Hematopoietic multipotent progenitor cell treated with erythropoietin and hydrocortisone succinate and interleukin-3 and kit ligand, for 4 days (in vitro differentiated cells): ENCODE data around the gene TRIM44.
"Not testable (repeated sequence)": the region's sequence is repeated elsewhere in the genome, so short reads cannot be mapped to it uniquely, and the experiment has no call there.

ENCODE experiments used
- DNase-seq: peaks from one replicate; pipeline ENCODE4 v3.0.0-alpha.2; 2015

TRIM44 gene

DNA sequence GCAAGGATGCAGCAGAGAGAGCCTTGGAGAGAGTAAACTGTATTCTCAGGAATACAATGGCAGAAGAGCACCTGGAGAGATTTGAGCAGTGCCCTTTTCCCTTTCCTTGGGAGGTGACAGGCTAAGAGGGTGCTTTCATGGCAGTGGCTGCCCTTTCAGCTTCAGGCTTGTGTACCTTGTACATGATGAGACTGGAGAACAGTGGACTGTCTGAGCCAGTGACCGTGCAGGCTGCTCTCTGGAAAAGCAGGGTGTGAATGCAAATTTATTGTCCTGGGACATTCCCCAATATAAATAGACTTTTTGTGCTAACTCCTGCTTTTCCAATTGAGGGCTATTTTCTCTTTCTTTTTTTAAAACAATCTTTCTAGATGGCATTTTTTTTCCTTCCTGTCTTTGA is 99.3 kb downstream of the TRIM44 start:
- DNase-seq: no peak

GRCh38 chr11:35763301-35763700 is 100.7 kb downstream of the TRIM44 start:
- DNase-seq: no peak

DNA sequence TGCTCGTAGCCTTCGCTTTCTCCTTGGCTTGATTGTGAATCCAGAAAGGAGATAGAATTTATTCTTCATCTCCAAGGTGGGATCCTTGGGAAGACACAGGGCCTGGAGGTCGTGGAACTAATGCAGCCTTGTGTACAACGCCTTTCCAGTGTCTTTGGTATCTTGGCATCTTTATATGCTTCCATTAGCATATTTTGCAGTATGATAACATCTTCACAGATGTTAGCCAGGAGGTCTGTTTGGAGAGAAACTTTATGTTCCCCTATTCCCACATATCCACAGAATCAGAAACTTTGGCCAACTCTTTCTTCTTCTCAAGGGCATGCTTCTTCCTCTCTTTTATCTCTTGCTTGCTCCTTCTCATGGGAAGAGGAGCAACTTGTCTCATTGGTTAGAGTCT is 101.2 kb downstream of the TRIM44 start:
- no peak for DNase-seq

DNA sequence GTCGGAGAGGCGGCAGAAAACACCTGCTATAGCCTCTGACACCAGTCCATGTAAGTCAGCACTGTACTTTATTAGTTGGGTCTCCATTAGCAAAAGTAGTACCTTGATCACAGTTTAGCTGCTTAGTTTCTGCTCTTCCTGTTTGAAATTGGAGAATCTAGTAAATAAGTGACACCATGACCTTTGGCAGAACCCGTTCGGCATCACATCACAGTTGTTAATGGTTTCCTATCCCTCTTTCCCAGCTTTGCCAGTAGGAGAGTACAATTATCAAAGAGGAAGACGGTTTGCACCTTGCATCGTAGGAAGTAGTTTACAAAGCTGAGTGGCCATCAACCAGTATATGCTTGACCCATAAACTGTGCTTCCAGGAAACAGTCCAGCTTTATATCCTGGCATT is 101.8 kb downstream of the TRIM44 start:
- no peak for DNase-seq

GRCh38 chr11:35765211-35765610 is 102.6 kb downstream of the TRIM44 start:
- DNase-seq: no peak

DNA sequence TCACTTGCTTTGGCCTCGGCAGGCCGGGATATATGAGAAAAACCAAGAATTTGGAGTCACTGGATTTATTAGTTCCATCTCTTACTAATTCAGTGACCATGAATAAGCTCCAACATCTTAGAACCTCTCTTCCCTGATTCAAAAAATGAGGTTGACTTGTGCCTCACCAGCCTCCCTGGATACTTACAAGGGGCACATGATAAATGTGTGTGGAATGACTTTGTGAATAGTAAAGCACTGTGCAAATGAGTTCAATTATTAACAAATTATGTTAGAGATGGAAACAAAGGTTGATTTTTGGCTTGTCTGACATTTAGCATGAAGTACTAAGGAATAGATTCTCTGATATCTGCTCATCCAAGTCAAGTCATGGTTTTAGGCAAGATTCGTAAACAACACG is 104.1 kb downstream of the TRIM44 start:
- DNase-seq: no peak

DNA sequence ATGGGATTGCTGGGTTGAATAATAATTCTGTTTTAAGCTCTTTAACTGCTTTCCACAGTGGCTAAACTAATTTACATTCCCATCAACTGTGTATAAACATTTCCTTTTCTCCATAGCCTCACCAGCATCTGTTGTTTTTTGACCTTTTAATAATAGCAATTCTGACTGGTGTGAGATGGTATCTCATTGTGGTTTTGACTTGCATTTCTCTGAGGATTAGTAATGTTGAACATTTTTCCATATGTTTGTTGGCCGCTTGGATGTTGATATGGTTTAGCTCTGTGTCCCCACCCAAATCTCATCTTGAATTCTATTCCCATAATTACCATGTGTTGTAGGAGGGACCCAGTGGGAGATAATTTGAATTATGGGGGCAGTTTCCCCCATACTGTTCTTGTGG is 107.8 kb downstream of the TRIM44 start:
- not testable (repeated sequence) for DNase-seq

- no peak for DNase-seq
These were observed 109.1 kb downstream of the TRIM44 start for GRCh38 chr11:35771722-35772121.

DNA sequence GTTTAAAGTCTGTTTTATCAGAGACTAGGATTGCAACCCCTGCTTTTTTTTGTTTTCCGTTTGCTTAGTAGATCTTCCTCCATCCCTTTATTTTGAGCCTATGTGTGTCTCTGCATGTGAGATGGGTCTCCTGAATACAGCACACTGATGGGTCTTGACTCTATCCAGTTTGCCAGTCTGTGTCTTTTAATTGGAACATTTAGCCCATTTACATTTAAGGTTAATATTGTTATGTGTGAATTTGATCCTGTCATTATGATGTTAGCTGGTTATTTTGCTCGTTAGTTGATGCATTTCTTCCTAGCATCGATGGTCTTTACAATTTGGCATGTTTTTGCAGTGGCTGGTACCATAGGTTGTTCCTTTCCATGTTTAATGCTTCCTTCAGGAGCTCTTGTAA is 114.7 kb downstream of the TRIM44 start:
- DNase-seq: not testable (repeated sequence)

DNA sequence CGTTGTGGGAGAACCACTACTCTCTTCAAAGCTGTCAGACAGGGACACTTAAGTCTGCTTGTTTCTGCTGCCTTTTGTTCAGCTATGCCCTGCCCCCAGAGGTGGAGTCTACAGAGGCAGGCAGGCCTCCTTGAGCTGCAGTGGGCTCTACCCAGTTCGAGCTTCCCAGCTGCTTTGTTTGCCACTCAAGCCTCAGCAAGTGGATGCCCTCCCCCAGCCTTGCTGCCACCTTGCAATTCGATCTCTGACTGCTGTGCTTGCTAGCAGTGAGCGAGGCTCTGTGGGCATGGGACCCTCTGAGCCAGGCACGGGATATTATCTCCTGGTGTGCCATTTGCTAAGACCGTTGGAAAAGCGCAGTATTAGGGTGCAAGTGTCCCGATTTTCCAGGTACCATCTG is 116.4 kb downstream of the TRIM44 start:
- DNase-seq: not testable (repeated sequence)

DNA sequence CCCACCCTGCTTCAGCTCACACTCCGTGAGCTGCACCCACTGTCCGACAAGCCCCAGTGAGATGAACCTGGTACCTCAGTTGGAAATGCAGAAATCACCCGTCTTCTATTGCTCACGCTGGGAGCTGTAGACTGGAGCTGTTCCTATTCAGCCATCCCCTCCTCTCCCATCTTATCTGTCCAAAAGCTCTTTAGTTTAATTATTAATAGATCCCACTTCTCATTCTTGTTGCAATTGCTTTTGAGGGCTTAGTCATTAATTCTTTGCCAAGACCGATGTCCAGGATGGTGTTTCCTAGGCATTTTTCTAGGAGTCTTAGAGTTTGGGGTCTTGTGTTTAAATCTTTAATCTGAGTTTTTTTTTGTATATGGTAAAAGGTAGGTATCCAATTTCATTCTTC is 116.8 kb downstream of the TRIM44 start:
- no peak for DNase-seq

DNA sequence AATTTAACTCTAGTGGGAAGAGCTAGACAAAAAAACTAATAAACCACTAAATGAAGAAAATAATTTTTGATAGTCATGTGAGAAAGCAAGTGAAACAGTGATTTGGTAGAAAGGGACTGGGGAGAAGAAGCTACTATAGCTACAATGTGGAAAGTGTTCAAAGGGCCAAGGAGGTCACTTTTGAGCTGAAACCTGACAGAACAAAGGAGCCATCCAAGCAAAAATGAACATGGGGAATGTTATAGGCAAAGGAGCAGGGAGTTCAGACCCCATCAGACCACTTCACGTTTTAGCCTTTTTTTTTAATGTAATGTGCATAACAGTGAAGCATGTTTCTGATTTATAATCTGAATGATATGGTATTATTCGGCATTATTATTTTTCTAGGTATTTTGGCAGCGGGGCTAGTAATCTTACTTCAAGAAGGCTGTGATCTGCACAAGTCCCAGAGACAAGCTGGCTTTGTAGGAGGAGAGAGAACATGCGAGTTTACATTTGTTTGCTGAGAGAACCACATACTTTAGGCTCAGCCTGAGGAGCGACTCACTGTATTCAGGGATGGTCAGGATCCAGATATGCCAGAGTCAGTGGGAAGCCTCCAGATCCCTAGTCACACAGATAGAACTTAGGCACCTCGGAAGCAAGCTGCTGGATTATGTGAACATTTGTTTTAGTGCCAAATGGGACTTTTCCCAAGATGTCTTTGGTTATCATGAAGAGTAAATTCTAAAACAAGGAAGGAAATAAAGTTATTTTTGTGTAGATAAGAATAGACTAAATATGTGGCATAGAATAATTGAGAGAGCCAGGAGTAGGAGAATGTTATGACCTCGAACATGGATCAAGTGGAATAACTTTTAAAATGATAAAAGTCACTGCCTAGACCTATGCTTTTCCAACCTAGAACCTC is 118.6 kb downstream of the TRIM44 start:
- DNase-seq: no peak

- DNase-seq: no peak
These were observed 119.4 kb downstream of the TRIM44 start for GRCh38 chr11:35781861-35782470.

DNA sequence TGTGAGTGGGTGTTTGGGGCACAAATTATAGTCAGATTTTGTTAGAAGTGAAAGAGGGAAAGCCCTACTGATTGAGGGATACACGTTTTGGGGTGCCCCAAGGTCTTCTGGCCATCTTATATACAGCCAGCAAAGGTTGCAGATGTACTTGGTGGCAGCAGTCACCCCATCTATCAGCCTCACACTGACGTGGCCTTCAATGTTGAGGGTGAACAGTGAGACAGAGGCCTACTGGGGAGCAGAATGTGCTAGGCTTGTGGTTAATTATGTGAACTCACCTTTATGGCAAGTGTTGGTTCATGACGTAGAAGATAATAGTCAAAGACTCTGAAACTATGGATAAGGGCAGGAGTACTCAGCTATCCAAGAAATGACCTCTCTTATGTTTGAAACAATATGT is 121.2 kb downstream of the TRIM44 start:
- DNase-seq: no peak

GRCh38 chr11:35784699-35785098 is 122.1 kb downstream of the TRIM44 start:
- DNase-seq: no peak

DNA sequence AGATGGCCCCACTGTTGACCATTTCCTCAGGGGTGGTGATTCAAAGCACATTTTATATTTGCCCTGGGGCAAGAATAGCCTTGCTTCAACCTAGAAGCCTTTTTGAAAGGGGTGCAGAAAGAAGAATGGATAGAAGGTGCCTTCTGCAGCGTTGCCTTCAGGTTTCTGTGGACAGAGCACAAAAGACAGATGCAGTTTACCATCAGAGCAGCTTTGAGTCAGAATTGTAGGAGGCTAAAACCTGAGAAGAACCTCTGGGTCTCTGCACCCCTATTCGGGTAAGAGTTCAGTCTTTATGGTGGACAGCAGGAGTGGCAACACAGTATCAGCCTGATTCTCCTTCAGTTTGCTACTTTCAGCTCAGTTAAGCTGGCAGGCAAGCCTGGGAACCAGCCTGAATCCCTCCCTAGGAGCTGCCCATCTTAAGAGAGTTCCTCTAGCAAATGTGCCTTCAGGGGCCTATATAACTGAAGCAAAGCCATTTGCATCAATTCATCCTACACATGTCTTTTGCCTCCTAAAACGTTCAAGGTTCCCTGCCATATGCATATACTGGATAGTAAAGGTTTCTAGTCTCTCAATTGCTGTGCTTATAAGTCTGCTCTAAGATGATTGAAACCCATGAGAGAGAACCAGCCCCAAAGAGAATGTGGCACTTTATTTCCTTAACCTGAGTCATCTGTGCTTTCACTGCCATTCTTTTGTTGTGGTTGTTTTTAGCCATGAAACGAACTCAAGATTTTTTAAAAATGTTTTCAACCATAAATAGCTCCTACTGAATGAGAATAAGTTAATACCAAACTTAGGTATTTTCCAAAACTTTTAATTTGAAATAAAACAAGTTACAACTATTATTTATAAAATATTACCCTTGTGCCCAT is 123.0 kb downstream of the TRIM44 start:
- DNase-seq: no peak

DNA sequence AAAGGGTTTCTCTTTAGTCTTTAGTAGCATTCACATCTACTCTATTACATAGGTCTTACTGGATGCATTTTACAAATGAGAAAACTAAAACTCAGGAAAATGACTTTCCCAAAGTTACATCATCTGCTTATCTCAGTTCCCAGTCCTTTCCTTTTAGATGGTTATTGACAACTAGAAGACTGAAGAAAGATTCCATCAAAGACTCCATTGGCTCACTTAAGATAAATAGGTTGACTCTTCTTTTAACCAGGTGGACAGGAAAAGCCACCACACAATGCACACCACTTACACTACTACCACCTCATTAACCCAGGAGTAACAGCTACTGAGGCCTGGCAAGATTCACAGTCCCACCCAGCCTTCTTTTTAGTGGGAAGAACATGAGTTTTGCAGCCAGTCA is 123.6 kb downstream of the TRIM44 start:
- DNase-seq: no peak

GRCh38 chr11:35787013-35787504 is 124.5 kb downstream of the TRIM44 start:
- no peak for DNase-seq

DNA sequence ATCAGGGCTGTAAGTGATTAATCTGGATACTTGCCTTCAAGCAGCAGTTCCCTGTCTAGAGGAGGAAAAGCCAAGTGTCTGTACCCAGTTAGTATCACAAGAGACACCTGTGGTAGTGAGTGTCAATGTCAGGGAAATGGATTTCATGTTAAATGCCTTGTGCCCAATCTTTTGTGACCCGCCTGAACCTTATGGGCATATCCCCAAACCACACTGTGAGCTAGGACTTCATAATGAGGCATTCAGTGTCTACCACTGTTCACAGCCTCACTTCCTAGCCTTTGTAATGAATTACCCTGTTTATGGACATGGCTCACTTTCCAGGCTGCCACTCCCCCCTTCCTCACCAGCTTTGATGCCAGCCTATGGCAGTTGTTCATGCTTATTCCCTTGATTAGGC is 125.1 kb downstream of the TRIM44 start:
- no peak for DNase-seq

GRCh38 chr11:35791088-35791958 is 128.7 kb downstream of the TRIM44 start:
- no peak for DNase-seq

- DNase-seq: no peak
These were observed 129.7 kb downstream of the TRIM44 start for GRCh38 chr11:35792148-35792845.

- no peak for DNase-seq
These were observed 130.2 kb downstream of the TRIM44 start for GRCh38 chr11:35792846-35793192.
